Stimulated activated CD4-positive, alpha-beta T cell treated with anti-CD3 and anti-CD28 coated beads, TNF-alpha, amount 100 ng/mL, for 24 hours (primary cell): ENCODE measurements around the gene UBL3.

Source experiments
- DNase-seq, 3 experiments: peaks; one replicate each; pipeline ENCODE4 v3.0.0-alpha.2; 2020; ENCODE audit warnings: low read depth in 3 of 3

UBL3 gene

DNA sequence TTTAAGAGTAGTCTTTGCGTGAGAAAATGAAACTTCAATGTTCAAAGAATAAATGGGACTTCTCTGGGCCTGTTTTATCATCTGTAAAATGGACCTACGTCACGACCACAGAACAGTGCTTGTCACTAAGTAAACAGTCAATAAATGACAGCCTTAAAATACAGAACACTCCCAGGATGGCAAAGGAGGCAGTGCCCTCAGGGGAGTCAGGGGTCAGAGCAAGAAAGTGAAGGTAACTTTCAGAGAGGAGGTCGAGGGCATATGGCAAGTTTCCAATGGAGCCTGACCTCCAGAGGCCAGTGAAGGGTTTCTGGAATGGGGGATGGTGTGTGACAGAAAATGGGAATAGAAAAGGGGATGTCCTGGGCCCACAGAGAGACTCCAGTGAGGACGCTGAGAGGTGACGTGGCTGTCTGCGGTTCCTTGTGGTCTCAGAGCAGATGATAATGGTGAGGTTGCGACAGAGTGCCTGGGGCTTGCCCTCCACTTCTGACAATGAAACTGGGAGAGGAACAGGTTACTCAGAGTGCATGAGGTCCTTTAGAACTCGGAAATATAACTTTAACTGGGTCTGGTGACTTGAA, 91.8 kb downstream of the UBL3 start:
- DNase-seq, result peak; percentile 25 to 69 (median 26)

DNA sequence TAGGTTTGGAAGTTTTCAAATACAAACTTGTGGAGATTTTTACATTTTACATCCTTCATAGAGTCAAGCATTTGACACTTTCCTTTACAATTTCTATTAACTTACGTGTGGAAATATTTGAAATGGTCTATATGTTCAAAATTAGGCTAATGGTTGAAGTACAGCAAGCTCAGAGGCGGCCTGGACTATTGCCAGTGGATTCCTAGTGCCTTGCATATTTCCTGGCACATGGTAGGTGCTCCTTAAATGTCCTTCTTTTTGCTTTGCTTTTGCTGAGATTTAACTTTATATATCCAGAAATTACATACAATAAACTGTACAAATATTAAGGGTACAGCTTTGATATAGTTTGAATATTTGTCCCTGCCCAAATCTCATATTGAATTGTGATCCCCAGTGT, 93.9 kb downstream of the UBL3 start:
- no peak for DNase-seq

DNA sequence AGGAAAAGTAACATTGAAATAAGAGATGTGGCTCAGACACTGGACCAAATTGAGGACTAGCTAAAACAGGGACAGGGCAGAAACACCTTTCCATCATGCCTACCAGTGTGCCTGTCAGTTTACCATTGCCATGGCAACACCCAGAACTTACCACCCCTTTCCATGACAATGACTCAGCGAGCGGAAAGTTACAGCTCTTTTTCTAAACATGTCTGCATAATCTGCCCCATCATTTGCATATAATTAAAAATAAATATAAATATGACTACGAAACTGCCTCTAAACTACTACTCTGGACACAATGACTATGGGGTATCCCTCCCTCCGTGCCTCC, 96.0 kb downstream of the UBL3 start:
- DNase-seq, result peak in 1 of 3 experiments; percentile 16

DNA sequence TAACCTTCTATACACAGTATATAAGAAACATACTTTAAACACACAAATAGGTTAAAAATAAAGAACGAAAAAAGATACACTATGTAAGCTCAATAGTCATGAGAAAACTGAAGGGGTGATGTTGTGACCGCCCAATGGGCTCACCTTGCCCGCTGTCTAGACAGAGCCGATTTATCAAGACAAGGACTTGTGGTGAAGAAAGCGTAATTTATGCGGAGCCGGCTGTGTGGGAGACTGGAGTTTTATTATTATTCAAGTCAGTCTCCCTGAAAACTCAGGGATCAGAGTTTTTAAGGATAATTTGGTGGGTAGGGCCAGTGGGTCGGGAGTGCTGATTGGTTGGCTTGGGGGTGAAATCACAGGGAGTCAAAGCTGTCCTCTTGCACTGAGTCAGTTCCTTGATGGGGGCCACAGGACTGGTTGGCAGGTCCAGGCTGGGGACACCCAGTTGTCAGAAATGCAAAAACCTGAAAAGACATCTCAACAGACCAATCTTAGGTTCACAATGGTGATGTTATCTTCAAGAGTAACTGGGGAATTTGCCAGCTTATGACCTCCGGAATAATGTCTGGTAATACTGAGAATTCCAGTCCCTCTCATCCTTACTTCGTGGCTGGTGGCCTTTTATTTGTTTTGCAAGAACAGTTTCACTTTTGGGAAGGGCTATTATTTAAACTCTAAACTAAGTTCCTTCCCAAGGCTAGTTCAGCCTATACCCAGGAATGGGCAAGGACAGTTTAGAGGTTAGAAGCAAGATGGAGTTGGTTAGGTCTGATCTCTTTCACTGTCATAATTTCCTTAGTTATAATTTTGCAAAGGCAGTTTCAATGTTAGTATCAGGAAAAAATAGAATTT, 96.6 kb downstream of the UBL3 start:
- DNase-seq, result no peak

DNA sequence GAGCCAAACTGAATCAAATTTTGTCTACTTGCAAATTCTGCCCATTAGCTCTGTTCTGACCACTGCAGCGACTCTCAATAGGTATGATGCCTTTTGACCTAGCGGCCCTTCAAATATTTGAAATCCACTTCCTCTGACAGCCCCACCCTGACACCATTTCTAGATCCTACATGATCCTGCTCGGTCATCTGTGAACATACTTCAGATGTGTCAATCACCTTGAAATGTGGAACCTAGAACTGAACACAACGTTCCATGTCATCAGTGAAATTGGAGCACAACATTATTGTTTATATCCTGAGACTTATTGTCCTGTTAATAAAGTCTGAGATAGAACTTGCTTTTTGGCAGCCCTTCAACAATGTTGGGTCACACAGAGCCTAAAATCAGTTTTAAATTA, 98.2 kb downstream of the UBL3 start:
- DNase-seq, result no peak

DNA sequence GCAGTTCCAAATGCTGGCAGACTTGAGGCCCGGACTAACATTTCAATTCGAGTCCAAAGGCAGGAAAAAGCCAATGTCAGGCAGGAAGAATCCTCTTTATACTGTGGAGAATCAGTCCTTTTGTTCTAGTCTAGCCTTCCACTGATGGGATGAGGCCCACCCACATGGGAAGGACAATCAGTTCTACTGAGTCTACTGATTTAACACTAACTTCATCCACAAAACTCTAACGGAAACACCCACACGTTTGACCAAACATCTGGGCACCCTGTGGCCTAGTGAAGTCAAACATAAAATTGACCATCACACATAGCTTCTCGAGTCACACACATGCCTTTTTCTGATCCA, 100.3 kb downstream of the UBL3 start:
- DNase-seq, result no peak

DNA sequence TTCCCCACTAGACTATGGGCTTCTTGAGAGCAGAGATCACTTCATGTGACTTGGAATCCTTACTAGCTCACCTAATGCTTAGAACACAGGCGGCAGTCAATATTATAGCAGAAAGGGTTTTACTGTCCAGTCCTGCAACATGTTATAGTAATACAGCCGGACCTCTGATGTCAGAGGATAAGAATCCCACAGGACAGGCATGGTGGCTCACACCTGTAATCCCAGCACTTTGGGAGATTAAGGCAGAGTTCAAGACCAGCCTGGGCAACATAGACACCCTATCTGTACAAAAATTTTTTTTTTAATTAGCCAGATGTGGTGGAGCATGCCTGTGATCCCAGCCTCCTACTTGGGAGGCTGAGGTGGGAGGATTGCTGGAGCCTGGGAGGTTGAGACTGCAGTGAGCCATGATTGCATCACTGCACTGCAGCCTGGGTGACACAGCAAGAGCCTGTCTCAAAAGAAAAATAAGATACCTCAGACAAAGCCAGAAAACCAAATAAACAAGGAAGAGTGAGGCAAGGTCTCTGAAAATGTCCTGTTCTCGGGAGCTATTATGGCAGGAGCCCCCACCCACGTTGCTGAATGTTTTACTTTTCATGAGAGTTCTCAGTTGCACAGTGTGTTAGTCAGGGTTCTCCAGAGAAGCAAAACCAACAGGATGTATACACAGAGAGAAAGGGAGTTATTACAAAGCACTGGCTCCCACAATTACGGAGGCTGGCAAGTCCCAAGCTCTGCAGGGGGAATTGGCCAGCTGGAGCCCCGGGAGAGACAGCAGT, 100.8 kb downstream of the UBL3 start:
- DNase-seq, result no peak

DNA sequence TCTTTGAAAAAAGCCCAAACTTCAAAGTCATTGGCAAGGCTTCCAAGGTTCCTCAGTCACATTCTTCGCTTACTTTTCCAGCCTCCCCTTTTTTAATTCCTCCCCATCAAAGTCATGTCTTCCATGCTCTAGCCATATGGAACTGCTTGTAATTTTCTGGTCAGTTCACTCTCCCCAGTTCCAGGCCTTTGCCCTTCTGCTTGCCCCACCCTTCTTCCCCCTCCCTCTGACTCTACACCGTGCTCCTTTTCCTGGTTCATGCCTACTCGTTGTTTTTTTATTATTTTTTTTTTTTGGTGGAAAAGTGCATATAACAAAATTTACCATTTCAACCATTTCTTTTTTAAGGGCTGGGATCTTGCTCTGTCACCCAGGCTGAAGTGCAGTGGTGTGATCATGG, 102.3 kb downstream of the UBL3 start:
- no peak for DNase-seq

DNA sequence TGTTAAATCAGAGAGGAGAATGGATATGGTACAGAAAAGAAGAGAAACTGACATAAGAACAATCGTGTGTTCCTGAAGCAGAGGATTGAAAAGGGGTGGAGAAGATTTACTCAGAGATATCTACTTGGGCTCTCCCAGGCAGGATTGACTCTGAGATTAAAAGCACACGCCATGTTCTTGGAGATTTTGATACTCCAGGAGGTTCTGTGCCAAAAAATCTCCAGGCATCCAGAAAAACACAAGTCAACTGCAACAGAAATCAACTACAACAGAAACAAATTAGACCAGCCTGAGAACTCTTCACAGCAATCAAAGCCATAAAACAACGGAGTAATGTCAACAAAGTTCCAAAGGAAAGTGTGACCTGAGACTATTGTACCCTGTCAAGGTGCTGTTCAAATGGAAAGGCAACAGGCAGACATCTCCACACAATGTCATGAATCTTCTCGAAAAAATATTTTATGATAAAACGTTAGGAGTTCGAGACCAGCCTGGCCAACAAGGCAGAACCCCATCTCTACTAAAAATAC, 104.2 kb downstream of the UBL3 start:
- DNase-seq, result no peak

DNA sequence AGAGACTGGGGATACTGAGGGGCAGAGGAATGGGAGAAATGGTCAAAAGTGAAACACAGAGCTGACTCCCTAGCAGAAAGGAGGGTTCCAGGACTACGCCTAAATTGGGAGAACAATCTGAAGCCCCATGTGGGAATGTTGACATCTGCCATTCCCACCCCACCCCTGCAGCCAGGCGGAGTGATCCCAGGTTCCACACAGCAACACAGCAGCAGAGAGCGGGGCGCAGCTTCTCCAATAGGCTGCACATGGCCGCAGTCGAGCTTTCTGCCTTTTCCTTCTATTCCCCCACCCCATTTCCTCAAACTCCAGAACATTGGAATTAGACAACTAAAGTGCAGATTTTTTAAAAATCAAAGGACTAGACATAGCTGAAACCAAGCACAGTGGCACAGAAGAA, 104.7 kb downstream of the UBL3 start:
- no peak for DNase-seq

DNA sequence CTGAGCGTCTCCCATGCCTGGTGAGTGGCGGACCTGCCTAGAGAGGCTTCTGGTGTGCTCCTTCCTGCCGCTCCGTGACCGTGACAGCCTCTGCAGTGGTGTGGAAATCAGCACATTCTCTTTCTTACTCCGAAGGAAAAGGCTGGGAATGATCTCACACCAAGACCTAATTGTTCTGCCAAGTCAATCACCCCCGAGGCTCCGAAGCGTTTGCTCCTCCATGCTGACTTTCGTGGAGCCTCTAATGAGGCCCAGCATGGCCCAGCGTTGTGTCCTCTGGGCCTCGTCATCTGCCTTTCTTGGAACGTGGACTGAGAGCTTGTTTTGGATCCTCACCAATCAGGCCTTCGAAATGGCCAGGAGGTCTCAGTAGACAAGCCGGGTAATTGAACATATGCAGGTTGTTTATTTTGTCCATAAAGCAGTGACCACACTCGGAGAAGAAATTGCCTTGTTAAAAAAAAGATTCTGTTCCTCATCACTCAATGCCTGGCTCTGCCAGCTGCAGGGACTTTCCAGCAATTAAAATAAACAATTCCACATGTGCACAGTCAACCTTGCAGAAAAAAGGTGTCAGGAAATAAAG, 107.1 kb downstream of the UBL3 start:
- DNase-seq, result no peak

DNA sequence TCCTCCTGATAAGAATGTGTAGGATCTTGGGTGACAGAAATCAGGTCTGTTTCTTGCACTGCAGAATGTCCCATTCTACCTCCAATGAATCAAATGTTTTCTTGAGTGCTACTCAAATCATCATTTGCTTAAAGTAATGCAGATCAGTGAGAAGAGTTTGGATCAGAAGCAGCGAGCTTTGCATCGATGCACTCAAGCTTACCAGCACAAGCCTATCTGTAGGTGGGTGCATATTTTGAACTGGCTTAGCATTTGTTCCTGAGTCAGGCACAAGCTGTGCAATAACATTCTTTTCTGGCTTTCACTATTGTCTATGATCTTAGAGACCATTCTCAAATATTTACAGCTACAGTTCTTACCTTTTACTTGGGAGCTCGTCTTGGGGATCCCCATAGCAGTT, 109.5 kb downstream of the UBL3 start:
- DNase-seq, result no peak

DNA sequence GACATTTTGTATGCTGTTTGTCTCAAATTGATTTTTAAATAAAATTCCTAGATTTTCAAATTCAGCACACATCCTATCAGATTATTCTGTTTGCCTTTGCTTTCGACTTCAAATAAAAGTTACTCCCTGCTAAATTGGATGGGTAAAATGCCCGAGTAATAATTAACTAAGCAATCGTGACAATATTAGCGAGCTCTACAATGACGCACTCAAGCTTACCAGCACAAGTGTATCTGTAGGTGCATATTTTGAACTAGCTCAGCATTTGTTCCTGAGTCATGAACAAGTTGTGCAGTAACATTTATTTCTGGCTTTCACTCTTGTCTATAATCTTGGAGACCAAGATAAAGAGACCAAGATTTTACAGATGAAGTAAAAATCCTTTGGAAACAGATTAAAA, 113.4 kb downstream of the UBL3 start:
- no peak for DNase-seq

DNA sequence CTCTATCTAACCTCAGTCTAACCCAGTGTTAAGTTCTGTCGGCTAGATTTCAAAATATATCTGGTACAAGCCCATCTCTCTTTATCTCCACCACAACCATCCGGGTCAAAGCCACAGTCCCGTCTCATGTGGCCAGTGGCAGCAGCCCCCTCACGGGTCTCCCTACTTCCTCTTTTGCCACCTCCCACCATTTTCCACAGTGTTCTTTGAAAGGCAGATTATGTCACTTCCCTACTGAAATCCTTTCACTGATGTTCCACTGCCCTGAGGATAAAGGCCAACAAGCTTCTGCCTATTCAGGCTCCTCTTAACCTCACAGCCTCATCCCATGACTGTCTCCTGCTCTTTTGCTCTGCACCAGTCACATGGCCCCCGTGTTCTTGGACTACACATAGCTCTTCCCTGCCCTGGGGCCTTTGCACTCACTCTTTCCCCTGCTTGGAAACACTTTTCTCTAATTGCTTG, 117.2 kb downstream of the UBL3 start:
- no peak for DNase-seq

DNA sequence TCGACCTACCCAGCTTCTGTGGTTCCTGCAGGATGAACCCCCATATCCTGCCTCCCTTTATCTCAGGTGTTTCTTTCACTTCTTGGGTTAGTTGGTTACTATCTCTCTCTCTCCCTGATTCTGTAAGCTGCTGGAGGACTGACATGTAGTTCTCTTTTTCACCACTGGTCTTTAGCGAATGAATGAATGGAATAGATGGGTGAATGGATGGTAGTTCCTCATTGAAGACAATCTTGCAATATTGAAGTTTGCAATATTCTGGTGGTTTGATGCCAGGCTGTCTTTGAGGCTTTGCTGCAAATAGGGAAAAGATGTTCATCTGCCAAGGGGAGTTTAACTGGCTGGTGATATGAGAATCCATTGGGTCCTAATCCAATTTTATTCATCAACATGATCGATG, 120.2 kb downstream of the UBL3 start:
- DNase-seq, result no peak

DNA sequence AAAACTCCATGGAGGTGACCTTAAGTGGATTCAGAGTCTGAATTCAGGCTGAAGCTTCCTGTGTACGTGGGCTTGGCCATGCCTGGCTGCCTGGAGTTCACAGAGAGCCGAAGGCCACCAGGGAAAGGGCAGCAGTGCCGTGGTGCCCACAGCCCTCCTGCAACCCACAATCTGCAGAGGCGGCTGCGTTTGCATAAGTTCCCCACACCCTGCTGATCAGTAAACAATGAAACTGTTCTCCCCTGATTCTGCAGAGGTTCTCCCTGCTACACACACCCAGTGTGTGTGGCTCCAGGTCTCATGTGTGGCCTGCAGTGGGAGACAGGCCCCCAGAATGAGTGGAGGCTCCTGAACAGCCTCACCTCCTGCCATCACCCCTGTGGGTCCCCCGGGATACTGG, 128.0 kb downstream of the UBL3 start:
- DNase-seq, result no peak

DNA sequence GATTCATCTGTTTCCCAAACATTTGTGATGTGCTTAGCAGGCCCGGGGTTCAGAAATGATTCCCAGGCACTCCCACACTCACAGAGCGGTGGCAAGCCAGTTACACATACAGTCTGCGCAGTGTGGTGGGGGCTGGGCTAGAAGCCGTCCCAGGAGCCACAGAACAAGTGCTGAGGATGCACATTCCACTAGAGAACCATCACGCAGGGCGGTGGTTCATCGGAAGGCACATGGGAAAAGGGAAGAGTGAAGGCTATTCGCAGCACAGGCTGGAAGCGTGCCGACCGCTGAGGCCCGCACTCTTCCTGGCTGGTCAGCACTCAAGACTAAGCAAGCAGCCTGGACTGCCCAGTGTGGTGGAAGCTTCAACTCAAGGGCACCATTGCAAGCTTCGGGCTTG, 128.7 kb downstream of the UBL3 start:
- DNase-seq, result no peak

DNA sequence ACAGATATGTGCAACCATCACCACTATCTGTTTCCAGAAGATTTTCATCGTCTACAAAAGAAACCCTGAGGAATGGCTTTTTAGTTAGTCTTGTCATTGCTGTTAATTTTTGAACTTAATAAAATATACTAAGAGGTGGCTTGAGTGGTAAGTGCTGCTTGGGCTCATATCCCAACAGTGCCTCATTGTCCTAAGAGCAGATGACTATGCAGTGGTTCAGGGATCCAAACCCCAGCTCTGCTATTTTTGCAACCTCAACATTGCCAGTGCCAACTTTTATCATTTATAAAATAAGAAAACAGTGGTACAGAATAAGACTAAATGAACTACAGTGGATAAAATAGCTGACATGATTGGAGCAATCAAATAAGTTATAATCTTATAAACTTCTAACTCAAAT, 131.7 kb downstream of the UBL3 start:
- DNase-seq, result no peak

DNA sequence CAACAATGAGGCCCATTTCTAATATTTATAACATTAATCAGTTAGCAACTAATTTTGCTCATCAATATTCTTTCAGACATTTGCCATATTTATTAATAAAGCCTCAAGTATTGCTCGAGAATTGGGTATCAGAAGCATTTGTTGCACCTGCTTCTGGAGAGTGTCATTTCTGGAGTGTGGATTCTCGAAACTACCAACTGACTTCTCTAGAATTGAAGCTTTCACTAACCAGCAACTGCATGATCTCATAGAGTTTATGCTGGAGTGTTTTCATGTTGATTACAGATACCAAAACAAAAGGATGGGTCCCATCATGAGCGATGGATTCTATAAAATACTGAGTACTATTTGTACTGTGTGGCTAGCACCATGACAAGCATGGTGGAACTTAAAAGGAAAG, 133.9 kb downstream of the UBL3 start:
- no peak for DNase-seq
